HG02571 (cell line): ENCODE measurements around the gene CCDC146.
A peak's percentile ranks its signal among the peaks of the same experiment; 100 is the strongest.
"Not testable (repeated sequence)": the region's sequence is repeated elsewhere in the genome, so short reads cannot be mapped to it uniquely, and the experiment has no call there.

Source experiments
- ATAC-seq: cut with Tn5 transposase; IDR thresholded peaks from one replicate; pipeline ENCODE4 v1.9.1; 2021; ENCODE audit warnings: mild to moderate bottlenecking, moderate library complexity; ENCODE audit not compliant: unreplicated experiment

CCDC146 gene

GRCh38 chr7:77321300-77321699 is 198.9 kb downstream of the CCDC146 start:
- no peak for ATAC-seq

GRCh38 chr7:77326131-77326530 is 203.7 kb downstream of the CCDC146 start:
- no peak for ATAC-seq

GRCh38 chr7:77327067-77327931 is 204.9 kb downstream of the CCDC146 start:
- no peak for ATAC-seq

- no peak for ATAC-seq
Observed at GRCh38 chr7:77327932-77328628, 205.7 kb downstream of the CCDC146 start.

- no peak for ATAC-seq
Observed at GRCh38 chr7:77328669-77329068, 206.3 kb downstream of the CCDC146 start.

- ATAC-seq = no peak
Observed at GRCh38 chr7:77329466-77330168, 207.2 kb downstream of the CCDC146 start.

- peak; percentile 52 for ATAC-seq
Observed at GRCh38 chr7:77330169-77330882, 207.9 kb downstream of the CCDC146 start.

- peak; percentile 69 for ATAC-seq
Observed at GRCh38 chr7:77331938-77332695, 209.7 kb downstream of the CCDC146 start.

- ATAC-seq = not testable (repeated sequence)
Observed at GRCh38 chr7:77334039-77334438, 211.6 kb downstream of the CCDC146 start.

- ATAC-seq = no peak
Observed at GRCh38 chr7:77335581-77335980, 213.2 kb downstream of the CCDC146 start.

- no peak for ATAC-seq
Observed at GRCh38 chr7:77337456-77337990, 215.1 kb downstream of the CCDC146 start.

GRCh38 chr7:77338260-77338659 is 215.8 kb downstream of the CCDC146 start:
- no peak for ATAC-seq

- no peak for ATAC-seq
Observed at GRCh38 chr7:77338883-77339629, 216.6 kb downstream of the CCDC146 start.

- no peak for ATAC-seq
Observed at GRCh38 chr7:77339726-77340125, 217.3 kb downstream of the CCDC146 start.
